Bronchial epithelial cell (primary cell): ENCODE results near the gene TTC4. TPM values are rescaled to one million over a fixed set of nuclear protein-coding genes. Genes with fewer than 3 reads are reported as not detected.
A peak's percentile ranks its signal among the peaks of the same experiment; 100 is the strongest.

ENCODE experiments used
- DNase-seq: peaks from one replicate; pipeline ENCODE4 v3.0.0-alpha.2; 2010; ENCODE audit warnings: low read depth
- FAIRE-seq: peaks from 2 replicates; lab custom pipeline; 2011; peaks lifted over from hg19 to GRCh38; lab: Jason Lieb, UNC
- H3K27me3 ChIP-seq: 2 replicates; pipeline ENCODE4 v1.5.1; 2011; ENCODE audit warnings: low read length; ENCODE audit not compliant: control insufficient read depth, insufficient read depth
- H3K36me3 ChIP-seq: 2 replicates; pipeline ENCODE4 v1.5.1; 2011; ENCODE audit warnings: low read length; ENCODE audit not compliant: control insufficient read depth, insufficient read depth
- H3K4me3 ChIP-seq: 2 replicates; pipeline ENCODE4 v1.5.1; 2011; ENCODE audit warnings: mild to moderate bottlenecking, low read depth, low read length, control low read depth
- CTCF ChIP-seq: IDR thresholded peaks from 2 replicates; pipeline ENCODE4 v1.5.1; 2011; ENCODE audit warnings: mild to moderate bottlenecking, moderate library complexity, low read length, control low read depth, inconsistent platforms; ENCODE audit not compliant: insufficient read depth, severe bottlenecking
- total RNA-seq: library from RNA; depleted of rRNA; stranded (reverse); fragments of >200 nt; gene quantifications from 2 replicates; pipeline ENCODE4 v1.2.1, GENCODE V29; 2014

Gene TTC4
- total RNA-seq, 1 donor from 2014 or later, result 30.8 TPM

GRCh38 chr1:54787604-54788003, 71.9 kb downstream of the TTC4 start:
- DNase-seq (no peak), FAIRE-seq (no peak)
- TF ChIP-seq CTCF, result no peak
- Histone ChIP-seq H3K27me3 (no peaks in the 10 kb centered on the region), H3K4me3 (no peak overlapping the region), H3K36me3 (peaks cover 1% of the 10 kb centered on the region)

GRCh38 chr1:54788459-54788858, 72.8 kb downstream of the TTC4 start:
- no peak for FAIRE-seq
- no peak for TF ChIP-seq CTCF

DNA sequence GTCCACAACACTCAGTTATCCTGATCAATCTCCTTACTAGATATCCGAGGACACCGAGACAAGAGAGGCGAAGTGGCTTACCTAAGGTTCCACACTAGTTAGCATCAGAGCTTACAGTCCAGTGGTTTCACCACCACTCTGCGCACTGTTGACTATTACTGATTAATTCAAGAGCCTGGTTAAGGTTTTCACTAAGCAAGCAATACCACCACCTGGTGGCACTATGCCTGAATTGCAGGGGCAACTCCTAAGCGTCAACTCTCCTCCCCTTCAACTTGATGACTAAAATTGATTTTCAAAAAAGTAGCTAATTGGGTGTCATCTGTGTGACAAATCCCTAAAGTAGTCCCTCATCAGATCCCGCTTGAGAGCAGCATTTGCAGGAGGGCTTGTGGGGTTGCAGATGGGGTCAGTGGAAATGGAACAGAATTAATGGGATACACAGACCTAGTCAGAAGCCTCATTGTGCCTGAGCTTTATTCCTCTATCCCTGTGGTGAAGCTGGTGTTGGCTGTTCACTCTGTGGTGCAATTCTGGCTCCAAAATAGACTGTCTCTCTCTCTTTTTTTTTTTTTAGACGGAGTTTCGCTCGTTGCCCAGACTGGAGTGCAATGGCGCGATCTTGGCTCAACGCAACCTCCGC, 76.3 kb downstream of the TTC4 start:
- H3K4me3 ChIP-seq, result no peak overlapping the region
- no peaks in the 10 kb centered on the region for H3K27me3 ChIP-seq
- H3K36me3 ChIP-seq, result no peaks in the 10 kb centered on the region
- FAIRE-seq (peak; percentile 52), DNase-seq (no peak)
- TF ChIP-seq CTCF, result peak; percentile 56

More at GRCh38 chr1:54788459-54788858, 72.8 kb downstream of the TTC4 start:
- Histone ChIP-seq H3K27me3 (no peaks in the 10 kb centered on the region), H3K4me3 (no peak overlapping the region), H3K36me3 (peaks cover 1% of the 10 kb centered on the region)
- no peak for DNase-seq

Other genes with a start within 250 kb of the TTC4 start
- gene ACOT11, start 167.6 kb upstream of the TTC4 start, total RNA-seq, result 3.4 and 6.0 TPM in 2 replicates
- not detected in 2 replicates for gene FAM151A, start 92.3 kb upstream of the TTC4 start, total RNA-seq
- gene MROH7, start 74.1 kb upstream of the TTC4 start, total RNA-seq, result under 0.01 and 0.13 TPM in 2 replicates
- 5.3 and 5.9 TPM in 2 replicates for gene PARS2, start 48.7 kb downstream of the TTC4 start, total RNA-seq
- 7.4 and 12.5 TPM in 2 replicates for gene TTC22, start 85.5 kb downstream of the TTC4 start, total RNA-seq
- 118 and 212 TPM in 2 replicates for gene DHCR24, start 171.3 kb downstream of the TTC4 start, total RNA-seq